ENCODE data around the gene NID1. TPM values are rescaled to one million over a fixed set of nuclear protein-coding genes. Genes with fewer than 3 reads are reported as not detected.

NID1 gene
- total RNA-seq, 1 donor from 2014 or later: 0.65 TPM

- intact Hi-C loops (cut with micrococcal nuclease): loop anchor here (5.0 kb wide), 1 partner anchor 567 kb away; the partner anchor contains the start of gene B3GALNT2
- Mint-ChIP-seq H3K36me3 (ENCODE audit: low read depth) (no peaks in the 10 kb centered on the region), H3K27me3 (ENCODE audit: insufficient read depth) (peaks cover 25% of the 10 kb centered on the region), H3K4me3 (no peak overlapping the region), H3K27ac (no peak overlapping the region), H3K4me1 (ENCODE audit: low read depth) (peaks cover 25% of the 10 kb centered on the region), H3K9me3 (no peaks in the 10 kb centered on the region)
- DNase-seq (ENCODE audit: low spot score): no peak
Measured at GRCh38 chr1:236069796-236070195, 4.9 kb upstream of the NID1 start.

- H3K27me3 Mint-ChIP-seq (ENCODE audit: insufficient read depth): peaks cover 36% of the 10 kb centered on the region
- no peak overlapping the region for H3K27ac Mint-ChIP-seq
- H3K36me3 Mint-ChIP-seq (ENCODE audit: low read depth): no peaks in the 10 kb centered on the region
- H3K4me3 Mint-ChIP-seq: no peak overlapping the region
- peaks cover 29% of the 10 kb centered on the region for H3K4me1 Mint-ChIP-seq (ENCODE audit: low read depth)
- no peak for DNase-seq (ENCODE audit: low spot score)
- no peaks in the 10 kb centered on the region for H3K9me3 Mint-ChIP-seq
- intact Hi-C loops (cut with micrococcal nuclease): loop anchor here (5.0 kb wide), 1 partner anchor 566 kb away; the partner anchor contains the start of gene B3GALNT2
Measured at GRCh38 chr1:236067854-236068454, 3.1 kb upstream of the NID1 start.

- H3K36me3 Mint-ChIP-seq (ENCODE audit: low read depth): no peaks in the 10 kb centered on the region
- peak overlapping the region; percentile 29 for H3K27ac Mint-ChIP-seq
- no peaks in the 10 kb centered on the region for H3K9me3 Mint-ChIP-seq
- intact Hi-C loops (cut with micrococcal nuclease): loop anchor here (1.0 to 5.0 kb wide), 3 partner anchors 9 to 565 kb away; partner anchors contain the start of gene B3GALNT2
- H3K27me3 Mint-ChIP-seq (ENCODE audit: insufficient read depth): peaks cover 44% of the 10 kb centered on the region
- peak; percentile 74 for DNase-seq (ENCODE audit: low spot score)
- H3K4me1 Mint-ChIP-seq (ENCODE audit: low read depth): peaks cover 29% of the 10 kb centered on the region
- peak overlapping the region; percentile 53 for H3K4me3 Mint-ChIP-seq
Measured at GRCh38 chr1:236066828-236067386, 2.0 kb upstream of the NID1 start.

GRCh38 chr1:236066054-236066453 is 1.2 kb upstream of the NID1 start:
- Mint-ChIP-seq H3K27me3 (ENCODE audit: insufficient read depth) (peaks cover 52% of the 10 kb centered on the region), H3K4me1 (ENCODE audit: low read depth) (peaks cover 29% of the 10 kb centered on the region), H3K4me3 (peak overlapping the region; percentile 52), H3K9me3 (no peaks in the 10 kb centered on the region), H3K27ac (no peak overlapping the region), H3K36me3 (ENCODE audit: low read depth) (no peaks in the 10 kb centered on the region)
- intact Hi-C loops (cut with micrococcal nuclease): loop anchor here (1.0 to 5.0 kb wide), 3 partner anchors 8 to 564 kb away; partner anchors contain the start of gene B3GALNT2
- DNase-seq (ENCODE audit: low spot score): no peak

GRCh38 chr1:236065509-236066005 is 667 bp upstream of the NID1 start:
- Mint-ChIP-seq H3K4me3 (peak overlapping the region; percentile 52), H3K36me3 (ENCODE audit: low read depth) (no peaks in the 10 kb centered on the region), H3K9me3 (no peaks in the 10 kb centered on the region), H3K27me3 (ENCODE audit: insufficient read depth) (peaks cover 54% of the 10 kb centered on the region), H3K27ac (no peak overlapping the region), H3K4me1 (ENCODE audit: low read depth) (peaks cover 29% of the 10 kb centered on the region)
- DNase-seq (ENCODE audit: low spot score): no peak
- intact Hi-C loops (cut with micrococcal nuclease): loop anchor here (1.0 to 5.0 kb wide), 3 partner anchors 7 to 563 kb away; partner anchors contain the start of gene B3GALNT2

GRCh38 chr1:236063919-236064673 is 794 bp downstream of the NID1 start:
- Mint-ChIP-seq H3K36me3 (ENCODE audit: low read depth) (no peaks in the 10 kb centered on the region), H3K27ac (no peak overlapping the region), H3K9me3 (no peaks in the 10 kb centered on the region), H3K4me3 (peak overlapping the region; percentile 61), H3K27me3 (ENCODE audit: insufficient read depth) (peaks cover 53% of the 10 kb centered on the region), H3K4me1 (ENCODE audit: low read depth) (peaks cover 29% of the 10 kb centered on the region)
- no peak for DNase-seq (ENCODE audit: low spot score)
- intact Hi-C loops (cut with micrococcal nuclease): no loop called here

- intact Hi-C loops (cut with micrococcal nuclease): no loop called here
- Mint-ChIP-seq H3K9me3 (no peaks in the 10 kb centered on the region), H3K36me3 (ENCODE audit: low read depth) (no peaks in the 10 kb centered on the region), H3K4me3 (peak overlapping the region; percentile 61), H3K27me3 (ENCODE audit: insufficient read depth) (peaks cover 53% of the 10 kb centered on the region), H3K4me1 (ENCODE audit: low read depth) (peaks cover 32% of the 10 kb centered on the region), H3K27ac (no peak overlapping the region)
- DNase-seq (ENCODE audit: low spot score): no peak
Measured at GRCh38 chr1:236063551-236063918, 1.4 kb downstream of the NID1 start.

- Mint-ChIP-seq H3K27ac (no peak overlapping the region), H3K9me3 (no peaks in the 10 kb centered on the region), H3K4me1 (ENCODE audit: low read depth) (peaks cover 16% of the 10 kb centered on the region), H3K27me3 (ENCODE audit: insufficient read depth) (peaks cover 37% of the 10 kb centered on the region), H3K36me3 (ENCODE audit: low read depth) (peaks cover 1% of the 10 kb centered on the region), H3K4me3 (no peak overlapping the region)
- intact Hi-C loops (cut with micrococcal nuclease): no loop called here
- no peak for DNase-seq (ENCODE audit: low spot score)
Measured at GRCh38 chr1:236060286-236060685, 4.6 kb downstream of the NID1 start.

- intact Hi-C loops (cut with micrococcal nuclease): no loop called here
- H3K4me3 Mint-ChIP-seq: no peak overlapping the region
- peaks cover 16% of the 10 kb centered on the region for H3K4me1 Mint-ChIP-seq (ENCODE audit: low read depth)
- H3K9me3 Mint-ChIP-seq: peaks cover under 1% of the 10 kb centered on the region
- peaks cover 34% of the 10 kb centered on the region for H3K27me3 Mint-ChIP-seq (ENCODE audit: insufficient read depth)
- peaks cover 1% of the 10 kb centered on the region for H3K36me3 Mint-ChIP-seq (ENCODE audit: low read depth)
- no peak for DNase-seq (ENCODE audit: low spot score)
- no peak overlapping the region for H3K27ac Mint-ChIP-seq
Measured at GRCh38 chr1:236059011-236059410, 5.9 kb downstream of the NID1 start.

GRCh38 chr1:236058141-236058934 is 6.6 kb downstream of the NID1 start:
- peaks cover 1% of the 10 kb centered on the region for H3K36me3 Mint-ChIP-seq (ENCODE audit: low read depth)
- H3K27me3 Mint-ChIP-seq (ENCODE audit: insufficient read depth): peaks cover 31% of the 10 kb centered on the region
- H3K4me1 Mint-ChIP-seq (ENCODE audit: low read depth): peaks cover 12% of the 10 kb centered on the region
- H3K27ac Mint-ChIP-seq: no peak overlapping the region
- H3K9me3 Mint-ChIP-seq: peaks cover 6% of the 10 kb centered on the region
- no peak for DNase-seq (ENCODE audit: low spot score)
- intact Hi-C loops (cut with micrococcal nuclease): loop anchor here (1.0 kb wide), 1 partner anchor 8 kb away; no protein-coding TSS in a partner anchor
- H3K4me3 Mint-ChIP-seq: no peak overlapping the region

GRCh38 chr1:236057546-236057945 is 7.3 kb downstream of the NID1 start:
- Mint-ChIP-seq H3K27me3 (ENCODE audit: insufficient read depth) (peaks cover 31% of the 10 kb centered on the region), H3K27ac (peak overlapping the region; percentile 55), H3K9me3 (peaks cover 6% of the 10 kb centered on the region), H3K4me3 (no peak overlapping the region), H3K4me1 (ENCODE audit: low read depth) (peaks cover 12% of the 10 kb centered on the region), H3K36me3 (ENCODE audit: low read depth) (peaks cover 1% of the 10 kb centered on the region)
- DNase-seq (ENCODE audit: low spot score): no peak
- intact Hi-C loops (cut with micrococcal nuclease): no loop called here

- no peaks in the 10 kb centered on the region for H3K4me1 Mint-ChIP-seq (ENCODE audit: low read depth)
Measured at GRCh38 chr1:236052232-236052993, 12.5 kb downstream of the NID1 start.

More at GRCh38 chr1:236052232-236052993, 12.5 kb downstream of the NID1 start:
- Mint-ChIP-seq H3K27ac (no peak overlapping the region), H3K9me3 (peaks cover 6% of the 10 kb centered on the region), H3K36me3 (ENCODE audit: low read depth) (peaks cover under 1% of the 10 kb centered on the region), H3K27me3 (ENCODE audit: insufficient read depth) (peaks cover 27% of the 10 kb centered on the region), H3K4me3 (no peak overlapping the region)
- intact Hi-C loops (cut with micrococcal nuclease): no loop called here
- no peak for DNase-seq (ENCODE audit: low spot score)
